ENCODE results near the gene TRIM67. TPM values are rescaled to one million over a fixed set of nuclear protein-coding genes. Genes with fewer than 3 reads are reported as not detected.

TRIM67 gene
- total and polyA plus RNA-seq, 3 donors from 2014 or later = 0.19 to 0.26 (median 0.24) TPM

- H3K4me3 ChIP-seq = no peak overlapping the region
- WGBS, 2 donors = 86 to 93% methylated on average over 7 of the region's 7 CpGs
- H3K4me1 ChIP-seq = no peaks in the 10 kb centered on the region
- DNase-seq = no peak
- H3K27me3 ChIP-seq = no peaks in the 10 kb centered on the region
- intact Hi-C loops (cut with DNase I; ENCODE audit: low total_unique reads) = no loop called here
- no peak overlapping the region for H3K27ac ChIP-seq
- no peaks in the 10 kb centered on the region for H3K9me3 ChIP-seq
- no peak for TF ChIP-seq CTCF (IDR thresholded peaks at IDR 0.05)
- TF ChIP-seq POLR2A (IDR thresholded peaks at IDR 0.05) = no peak
- no peaks in the 10 kb centered on the region for H3K36me3 ChIP-seq (ENCODE audit: low read depth, missing control alignments)
Observed at GRCh38 chr1:231144416-231145193, 17.3 kb upstream of the TRIM67 start.

- TF ChIP-seq CTCF (IDR thresholded peaks at IDR 0.05) = no peak
- no peak for TF ChIP-seq POLR2A (IDR thresholded peaks at IDR 0.05)
- no peaks in the 10 kb centered on the region for H3K4me1 ChIP-seq
- no peaks in the 10 kb centered on the region for H3K36me3 ChIP-seq (ENCODE audit: low read depth, missing control alignments)
- no peak for DNase-seq
- WGBS, 2 donors = 83 to 89% methylated on average over 3 of the region's 3 CpGs
- no peaks in the 10 kb centered on the region for H3K9me3 ChIP-seq
- no peaks in the 10 kb centered on the region for H3K27me3 ChIP-seq
- H3K4me3 ChIP-seq = no peak overlapping the region
- intact Hi-C loops (cut with DNase I; ENCODE audit: low total_unique reads) = no loop called here
- no peak overlapping the region for H3K27ac ChIP-seq
Observed at GRCh38 chr1:231147896-231148295, 14.0 kb upstream of the TRIM67 start.

GRCh38 chr1:231151811-231152210 is 10.0 kb upstream of the TRIM67 start:
- Histone ChIP-seq H3K4me1 (no peaks in the 10 kb centered on the region), H3K36me3 (ENCODE audit: low read depth, missing control alignments) (no peaks in the 10 kb centered on the region), H3K27me3 (no peaks in the 10 kb centered on the region), H3K4me3 (no peak overlapping the region), H3K9me3 (no peaks in the 10 kb centered on the region), H3K27ac (no peak overlapping the region)
- 0 to 10% methylated on average over 1 of the region's 1 CpG for WGBS, 2 donors
- TF ChIP-seq CTCF (IDR thresholded peaks at IDR 0.05) (no peak), POLR2A (IDR thresholded peaks at IDR 0.05) (no peak)
- intact Hi-C loops (cut with DNase I; ENCODE audit: low total_unique reads) = no loop called here
- DNase-seq = no peak

- Histone ChIP-seq H3K36me3 (ENCODE audit: low read depth, missing control alignments) (no peaks in the 10 kb centered on the region), H3K4me1 (no peaks in the 10 kb centered on the region), H3K4me3 (no peak overlapping the region), H3K27me3 (no peaks in the 10 kb centered on the region), H3K27ac (no peak overlapping the region), H3K9me3 (no peaks in the 10 kb centered on the region)
- no peak for DNase-seq
- 70 to 78% methylated on average over 2 of the region's 2 CpGs for WGBS, 2 donors
- TF ChIP-seq POLR2A (IDR thresholded peaks at IDR 0.05) (no peak), CTCF (IDR thresholded peaks at IDR 0.05) (no peak)
- intact Hi-C loops (cut with DNase I; ENCODE audit: low total_unique reads) = no loop called here
Observed at GRCh38 chr1:231153726-231154125, 8.1 kb upstream of the TRIM67 start.

GRCh38 chr1:231155808-231156207 is 6.0 kb upstream of the TRIM67 start:
- no peaks in the 10 kb centered on the region for H3K9me3 ChIP-seq
- no peaks in the 10 kb centered on the region for H3K36me3 ChIP-seq (ENCODE audit: low read depth, missing control alignments)
- intact Hi-C loops (cut with DNase I; ENCODE audit: low total_unique reads) = no loop called here
- no peak for DNase-seq
- H3K27me3 ChIP-seq = no peaks in the 10 kb centered on the region
- 64 to 83% methylated on average over 1 of the region's 1 CpG for WGBS, 2 donors
- TF ChIP-seq POLR2A (IDR thresholded peaks at IDR 0.05) = no peak
- TF ChIP-seq CTCF (IDR thresholded peaks at IDR 0.05) = no peak
- no peaks in the 10 kb centered on the region for H3K4me1 ChIP-seq
- no peak overlapping the region for H3K27ac ChIP-seq
- no peak overlapping the region for H3K4me3 ChIP-seq
